ENCODE data around the gene CNTNAP4. TPM values are rescaled to one million over a fixed set of nuclear protein-coding genes. Genes with fewer than 3 reads are reported as not detected.

The CNTNAP4 gene
- total and polyA plus RNA-seq, 10 of the 15 experiments (the other 5 are each of a cell fraction or from before 2014, with no cell fraction given) = 0.45 to 1.9 (median 0.90) TPM

- SMC1A ChIA-PET (ENCODE audit: uncharacterized antibody, unreplicated experiment) = no interaction called here
- H3K27ac ChIP-seq (ENCODE audit: control insufficient read depth, insufficient read depth) = no peak overlapping the region
- H3K9ac ChIP-seq (ENCODE audit: control insufficient read depth, insufficient read depth, low read length) = no peak overlapping the region
- in situ Hi-C loops (cut with MboI) (no loop called here), intact Hi-C loops (cut with micrococcal nuclease; ENCODE audit: unreplicated experiment) (no loop called here)
- WGBS (ENCODE audit: insufficient coverage, insufficient replicate concordance, low lambda C conversion rate, missing lambda C conversion rate) = 51% methylated on average over 12 of the region's 12 CpGs
- no peak overlapping the region for H3K4me2 ChIP-seq (ENCODE audit: control insufficient read depth, insufficient read depth)
- DNase-seq (ENCODE audit: low read depth, low spot score) = no peak
- CTCF ChIA-PET = no interaction called here
- no peaks in the 10 kb centered on the region for H3K4me1 ChIP-seq (ENCODE audit: control insufficient read depth, insufficient read depth, low read length)
- no peaks in the 10 kb centered on the region for H3K79me2 ChIP-seq (ENCODE audit: control insufficient read depth, insufficient read depth, low read length)
- RAD21 ChIA-PET (ENCODE audit: unreplicated experiment) = no interaction called here
- TF ChIP-seq ELK1 (IDR thresholded peaks at IDR 0.05; ENCODE audit: low read depth, low read length) = no peak
- TF ChIP-seq SMAD1 (IDR thresholded peaks at IDR 0.05; ENCODE audit: low read depth, partially characterized antibody) = no peak
- TF ChIP-seq NFXL1 (IDR thresholded peaks at IDR 0.05; ENCODE audit: borderline replicate concordance) = no peak
- TF ChIP-seq NKRF (conservative IDR thresholded peaks at IDR 0.05) = no peak
- no peak for TF ChIP-seq NFYA (IDR thresholded peaks at IDR 0.05; ENCODE audit: borderline replicate concordance, low read depth, low read length)
- no peak for TF ChIP-seq USF1 (IDR thresholded peaks at IDR 0.05; ENCODE audit: borderline replicate concordance, extremely low read length, insufficient read depth, low read depth, low read length)
- TF ChIP-seq ZNF384 (IDR thresholded peaks at IDR 0.05; ENCODE audit: borderline replicate concordance, low read depth, low read length) = no peak
- H3K9me3 ChIP-seq (replicated peaks; ENCODE audit: control insufficient read depth, insufficient read depth, low read length) = no peaks in the 10 kb centered on the region
- no TSS peak for BruUV-seq (replicated peaks)
- FAIRE-seq = no peak
- no peaks in the 10 kb centered on the region for H4K20me1 ChIP-seq (ENCODE audit: control insufficient read depth, insufficient read depth)
- no peaks in the 10 kb centered on the region for H3K36me3 ChIP-seq (ENCODE audit: control insufficient read depth in 2 of 2, insufficient read depth in 2 of 2, low read length in 1 of 2)
- POLR2A ChIA-PET = no interaction called here
- ATAC-seq = no peak
- H2AFZ ChIP-seq (ENCODE audit: control insufficient read depth, low read depth, low read length) = no peak overlapping the region
- no peaks in the 10 kb centered on the region for H3K27me3 ChIP-seq (replicated peaks in 1 of 2; ENCODE audit: control insufficient read depth in 2 of 2, insufficient read depth in 2 of 2, low read length in 1 of 2)
- H3K4me3 ChIP-seq = no peak overlapping the region
Observed at GRCh38 chr16:76235426-76235825, 41.8 kb upstream of the CNTNAP4 start.

Measured in GM12878 (cell line).